ENCODE data around the gene COL8A2.

The COL8A2 gene

GRCh38 chr1:36126005-36126716 lies 1.1 kb upstream of the COL8A2 start (continued):
- TF ChIP-seq ZSCAN4 (tag by site-specific recombination; IDR thresholded peaks at IDR 0.05) (peak; percentile 99), ZNF10 (tag by site-specific recombination; IDR thresholded peaks at IDR 0.05) (no peak), ZFP3 (tag by site-specific recombination; IDR thresholded peaks at IDR 0.05; ENCODE audit: low read depth) (no peak), ZNF521 (tag by site-specific recombination; IDR thresholded peaks at IDR 0.05) (no peak), ZFP41 (tag by site-specific recombination; IDR thresholded peaks at IDR 0.05; ENCODE audit: borderline replicate concordance) (no peak), ZNF148 (tag by site-specific recombination; IDR thresholded peaks at IDR 0.05; ENCODE audit: borderline replicate concordance) (no peak), SALL2 (tag by site-specific recombination; IDR thresholded peaks at IDR 0.05; ENCODE audit: borderline replicate concordance) (peak; percentile 79; the same call in 1 of the 2 replicates), ZNF214 (tag by site-specific recombination; IDR thresholded peaks at IDR 0.05; ENCODE audit: borderline replicate concordance) (no peak), ZNF837 (tag by site-specific recombination; IDR thresholded peaks at IDR 0.05) (no peak; the same call in 1 of the 2 replicates), TCF7L2 (IDR thresholded peaks at IDR 0.05; ENCODE audit: borderline replicate concordance, low read depth, low read length) (no peak), KLF10 (tag by site-specific recombination; IDR thresholded peaks at IDR 0.05) (no peak), ZNF274 (IDR thresholded peaks at IDR 0.05; ENCODE audit: low read length) (no peak), ZNF274 (tag by site-specific recombination; IDR thresholded peaks at IDR 0.05; ENCODE audit: borderline replicate concordance) (no peak), ZNF654 (tag by site-specific recombination; IDR thresholded peaks at IDR 0.05; ENCODE audit: low read depth) (no peak), ZNF112 (tag by site-specific recombination; IDR thresholded peaks at IDR 0.05) (no peak), ZFP69B (tag by site-specific recombination; IDR thresholded peaks at IDR 0.05) (no peak), REST (tag by site-specific recombination; IDR thresholded peaks at IDR 0.05) (no peak), ZNF548 (tag by site-specific recombination; IDR thresholded peaks at IDR 0.05) (no peak), ZNF600 (tag by site-specific recombination; IDR thresholded peaks at IDR 0.05) (no peak), INSM2 (tag by site-specific recombination; IDR thresholded peaks at IDR 0.05) (no peak), YY2 (tag by site-specific recombination; IDR thresholded peaks at IDR 0.05) (peak; percentile 48), ZNF280C (tag by site-specific recombination; IDR thresholded peaks at IDR 0.05) (no peak), ZNF596 (tag by site-specific recombination; IDR thresholded peaks at IDR 0.05) (no peak), SP2 (tag by site-specific recombination; IDR thresholded peaks at IDR 0.05) (no peak), ZNF692 (tag by site-specific recombination; IDR thresholded peaks at IDR 0.05) (no peak)
